C4-2B (cell line): ENCODE data around the gene GMDS.

ENCODE experiments used
- ZFX ChIP-seq: fragments of 450-650 bp; IDR thresholded peaks from 2 replicates; pipeline ENCODE4 v1.6.1; 2017
- TF ChIP-seq, protein P1 (sequence below): fragments of 450-650 bp; conservative IDR thresholded peaks from 2 replicates; pipeline ENCODE4 v1.5.1; 2017; ENCODE audit warnings: mild to moderate bottlenecking

DNA sequence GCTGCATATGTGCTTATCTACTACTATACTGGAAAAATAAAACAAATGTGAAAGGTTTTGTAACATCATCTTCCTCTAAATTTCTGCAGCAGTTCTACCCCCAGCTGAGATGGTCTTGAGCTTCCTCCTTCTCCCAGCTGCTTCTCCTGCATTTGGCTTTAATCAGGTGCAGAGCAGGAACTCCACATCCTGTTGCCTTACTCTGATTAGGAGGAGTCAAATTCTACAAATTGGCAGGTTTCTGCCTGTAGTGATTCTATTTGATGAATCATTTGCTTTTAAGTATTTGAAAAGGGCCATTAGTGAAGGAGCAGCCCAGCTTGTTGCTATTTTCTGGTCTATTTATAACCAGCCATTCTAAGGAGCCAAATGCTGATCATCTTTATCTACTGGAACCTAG is 224.5 kb downstream of the GMDS start:
- TF ChIP-seq, protein P1, sequence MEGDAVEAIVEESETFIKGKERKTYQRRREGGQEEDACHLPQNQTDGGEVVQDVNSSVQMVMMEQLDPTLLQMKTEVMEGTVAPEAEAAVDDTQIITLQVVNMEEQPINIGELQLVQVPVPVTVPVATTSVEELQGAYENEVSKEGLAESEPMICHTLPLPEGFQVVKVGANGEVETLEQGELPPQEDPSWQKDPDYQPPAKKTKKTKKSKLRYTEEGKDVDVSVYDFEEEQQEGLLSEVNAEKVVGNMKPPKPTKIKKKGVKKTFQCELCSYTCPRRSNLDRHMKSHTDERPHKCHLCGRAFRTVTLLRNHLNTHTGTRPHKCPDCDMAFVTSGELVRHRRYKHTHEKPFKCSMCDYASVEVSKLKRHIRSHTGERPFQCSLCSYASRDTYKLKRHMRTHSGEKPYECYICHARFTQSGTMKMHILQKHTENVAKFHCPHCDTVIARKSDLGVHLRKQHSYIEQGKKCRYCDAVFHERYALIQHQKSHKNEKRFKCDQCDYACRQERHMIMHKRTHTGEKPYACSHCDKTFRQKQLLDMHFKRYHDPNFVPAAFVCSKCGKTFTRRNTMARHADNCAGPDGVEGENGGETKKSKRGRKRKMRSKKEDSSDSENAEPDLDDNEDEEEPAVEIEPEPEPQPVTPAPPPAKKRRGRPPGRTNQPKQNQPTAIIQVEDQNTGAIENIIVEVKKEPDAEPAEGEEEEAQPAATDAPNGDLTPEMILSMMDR, result no peak
- no peak for TF ChIP-seq ZFX
